HAP-1 (cell line): ENCODE data around the gene IL11.
"Not testable (repeated sequence)": the region's sequence is repeated elsewhere in the genome, so short reads cannot be mapped to it uniquely, and the experiment has no call there.

ENCODE experiments used
- DNase-seq, 2 experiments: peaks; one replicate each; pipeline ENCODE4 v3.0.0-alpha.2; 2016 to 2020; ENCODE audit warnings: low spot score in 2 of 2
- H3K27me3 ChIP-seq: fragments of 250-450 bp; sonication (Bioruptor Pico); 2 replicates; pipeline ENCODE4 v1.5.1; 2020; ENCODE audit warnings: low read depth, mild to moderate bottlenecking, moderate library complexity
- H3K36me3 ChIP-seq: fragments of 250-450 bp; sonication (Bioruptor Pico); replicated peaks from 2 replicates; pipeline ENCODE4 v1.5.1; 2020; ENCODE audit warnings: mild to moderate bottlenecking
- H3K4me1 ChIP-seq: fragments of 250-450 bp; sonication (Bioruptor Pico); 2 replicates; pipeline ENCODE4 v1.5.1; 2020; ENCODE audit warnings: mild to moderate bottlenecking
- H3K4me3 ChIP-seq: fragments of 250-450 bp; sonication (Bioruptor Pico); 2 replicates; pipeline ENCODE4 v1.5.1; 2020; ENCODE audit warnings: mild to moderate bottlenecking, moderate library complexity
- H3K9me3 ChIP-seq: fragments of 250-450 bp; sonication (Bioruptor Pico); 2 replicates; pipeline ENCODE4 v1.5.1; 2020; ENCODE audit warnings: mild to moderate bottlenecking, moderate library complexity
- in situ Hi-C: fragments of 300-500 bp; cut with MboI; formaldehyde crosslinking; loops from 3 replicates; pipeline ENCODE4 v1.14.3; 2020; ENCODE audit warnings: low sequenced_read_pairs, inconsistent platforms, mixed read lengths

The IL11 gene

GRCh38 chr19:55370305-55370988, at the start of gene IL11:
TSS of gene IL11 (minus strand) at chr19:55370463. CDS start at chr19:55370310, 153 bp downstream.
- in situ Hi-C loops: no loop called here
- peak within 1 kb of the TSS; percentile 31 for H3K4me3 ChIP-seq
- no peaks in the 10 kb centered on the region for H3K4me1 ChIP-seq
- peaks cover 30% of the 10 kb centered on the region for H3K27me3 ChIP-seq
- no peak for DNase-seq
- H3K9me3 ChIP-seq: no peaks in the 10 kb centered on the region
- no peaks in the 10 kb centered on the region for H3K36me3 ChIP-seq

GRCh38 chr19:55419624-55420236, 49.5 kb upstream of the IL11 start:
- in situ Hi-C loops: loop anchor here (5.0 to 10.0 kb wide), 2 partner anchors 205 to 277 kb away; no protein-coding TSS in a partner anchor
- no peaks in the 10 kb centered on the region for H3K36me3 ChIP-seq

GRCh38 chr19:55419103-55419502, 48.8 kb upstream of the IL11 start:
- in situ Hi-C loops: loop anchor here (5.0 to 10.0 kb wide), 2 partner anchors 204 to 277 kb away; no protein-coding TSS in a partner anchor
- no peak for DNase-seq
- Histone ChIP-seq H3K27me3 (no peaks in the 10 kb centered on the region), H3K36me3 (no peaks in the 10 kb centered on the region), H3K4me1 (no peaks in the 10 kb centered on the region), H3K9me3 (no peaks in the 10 kb centered on the region), H3K4me3 (no peak overlapping the region)

More at GRCh38 chr19:55419624-55420236, 49.5 kb upstream of the IL11 start:
- DNase-seq: no peak
- Histone ChIP-seq H3K9me3 (no peaks in the 10 kb centered on the region), H3K4me3 (no peak overlapping the region), H3K27me3 (no peaks in the 10 kb centered on the region; the same call in 1 of the 2 replicates), H3K4me1 (no peaks in the 10 kb centered on the region)

- DNase-seq: peak; percentile 70 to 82
- Histone ChIP-seq H3K4me1 (no peaks in the 10 kb centered on the region), H3K27me3 (no peaks in the 10 kb centered on the region), H3K36me3 (no peaks in the 10 kb centered on the region), H3K9me3 (no peaks in the 10 kb centered on the region), H3K4me3 (no peak overlapping the region)
- in situ Hi-C loops: loop anchor here (5.0 to 10.0 kb wide), 2 partner anchors 203 to 276 kb away; no protein-coding TSS in a partner anchor
These were observed 47.9 kb upstream of the IL11 start for GRCh38 chr19:55418185-55418584.

GRCh38 chr19:55410168-55410567, 39.9 kb upstream of the IL11 start:
- Histone ChIP-seq H3K4me1 (peaks cover 17% of the 10 kb centered on the region), H3K36me3 (peaks cover 22% of the 10 kb centered on the region), H3K27me3 (no peaks in the 10 kb centered on the region), H3K9me3 (peaks cover 4% of the 10 kb centered on the region; the same call in 1 of the 2 replicates), H3K4me3 (no peak overlapping the region)
- DNase-seq: no peak
- in situ Hi-C loops: loop anchor here (10.0 kb wide), 1 partner anchor 195 kb away; no protein-coding TSS in a partner anchor

GRCh38 chr19:55409179-55409578, 38.9 kb upstream of the IL11 start:
- H3K9me3 ChIP-seq, DNase-seq, in situ Hi-C loops, H3K4me3 ChIP-seq, H3K27me3 ChIP-seq: not testable (repeated sequence)
- Histone ChIP-seq H3K4me1 (peaks cover 17% of the 10 kb centered on the region), H3K36me3 (peaks cover 32% of the 10 kb centered on the region)

GRCh38 chr19:55408533-55408872, 38.2 kb upstream of the IL11 start:
- no peak for DNase-seq
- in situ Hi-C loops: no loop called here
- H3K9me3 ChIP-seq: peaks cover 4% of the 10 kb centered on the region; the same call in 1 of the 2 replicates
- no peaks in the 10 kb centered on the region for H3K27me3 ChIP-seq
- peaks cover 17% of the 10 kb centered on the region for H3K4me1 ChIP-seq
- peaks cover 39% of the 10 kb centered on the region for H3K36me3 ChIP-seq
- H3K4me3 ChIP-seq: peak overlapping the region; percentile 16

GRCh38 chr19:55407800-55408532, 37.7 kb upstream of the IL11 start:
- Histone ChIP-seq H3K9me3 (peaks cover 4% of the 10 kb centered on the region; the same call in 1 of the 2 replicates), H3K4me1 (peaks cover 17% of the 10 kb centered on the region), H3K27me3 (no peaks in the 10 kb centered on the region), H3K4me3 (peak overlapping the region; percentile 94), H3K36me3 (peaks cover 44% of the 10 kb centered on the region)
- in situ Hi-C loops: no loop called here
- peak; percentile 97 to 98 for DNase-seq

- H3K4me3 ChIP-seq: peak within 1 kb of the TSS; percentile 94
- H3K27me3 ChIP-seq, in situ Hi-C loops, DNase-seq, H3K9me3 ChIP-seq: not testable (repeated sequence)
- H3K36me3 ChIP-seq: peaks cover 49% of the 10 kb centered on the region
- peaks cover 17% of the 10 kb centered on the region for H3K4me1 ChIP-seq
These were observed 37.2 kb upstream of the IL11 start, which contains the start of gene UBE2S for GRCh38 chr19:55407550-55407799. TSS of gene UBE2S (minus strand) at chr19:55407788. CDS start at chr19:55407589, 199 bp downstream.

GRCh38 chr19:55406826-55407549, 36.7 kb upstream of the IL11 start:
- peak in 1 of 2 experiments; percentile 48 for DNase-seq
- H3K27me3 ChIP-seq: no peaks in the 10 kb centered on the region
- H3K4me1 ChIP-seq: peaks cover 17% of the 10 kb centered on the region
- H3K36me3 ChIP-seq: peaks cover 54% of the 10 kb centered on the region
- in situ Hi-C loops: no loop called here
- H3K9me3 ChIP-seq: peaks cover 4% of the 10 kb centered on the region; the same call in 1 of the 2 replicates
- H3K4me3 ChIP-seq: peak overlapping the region; percentile 94

GRCh38 chr19:55406091-55406825, 36.0 kb upstream of the IL11 start:
- Histone ChIP-seq H3K4me1 (peaks cover 17% of the 10 kb centered on the region), H3K4me3 (peak overlapping the region; percentile 94), H3K27me3 (no peaks in the 10 kb centered on the region), H3K36me3 (peaks cover 59% of the 10 kb centered on the region), H3K9me3 (peaks cover 4% of the 10 kb centered on the region; the same call in 1 of the 2 replicates)
- DNase-seq: no peak
- in situ Hi-C loops: no loop called here

- in situ Hi-C loops: no loop called here
- Histone ChIP-seq H3K36me3 (peaks cover 64% of the 10 kb centered on the region), H3K4me1 (peaks cover 17% of the 10 kb centered on the region), H3K27me3 (no peaks in the 10 kb centered on the region), H3K9me3 (peaks cover 4% of the 10 kb centered on the region; the same call in 1 of the 2 replicates), H3K4me3 (peak overlapping the region; percentile 94)
- no peak for DNase-seq
These were observed 35.4 kb upstream of the IL11 start for GRCh38 chr19:55405638-55406037.

GRCh38 chr19:55402509-55402908, 32.2 kb upstream of the IL11 start:
- no peak for DNase-seq
- in situ Hi-C loops: no loop called here
- H3K36me3 ChIP-seq: peaks cover 68% of the 10 kb centered on the region

More at GRCh38 chr19:55402509-55402908, 32.2 kb upstream of the IL11 start:
- Histone ChIP-seq H3K9me3 (no peaks in the 10 kb centered on the region), H3K4me1 (peaks cover 12% of the 10 kb centered on the region), H3K4me3 (no peak overlapping the region), H3K27me3 (no peaks in the 10 kb centered on the region)
